Stimulated activated CD8-positive, alpha-beta memory T cell treated with anti-CD3 and anti-CD28 coated beads, Interleukin-7, amount 100 ng/mL, for 4 hours (primary cell): ENCODE results near the gene C9orf72.
A peak's percentile ranks its signal among the peaks of the same experiment; 100 is the strongest.

ENCODE experiments used
- DNase-seq, 2 donors: peaks; one replicate each; pipeline ENCODE4 v3.0.0-alpha.2; 2020; ENCODE audit warnings: low read depth in 2 of 2

The C9orf72 gene

DNA sequence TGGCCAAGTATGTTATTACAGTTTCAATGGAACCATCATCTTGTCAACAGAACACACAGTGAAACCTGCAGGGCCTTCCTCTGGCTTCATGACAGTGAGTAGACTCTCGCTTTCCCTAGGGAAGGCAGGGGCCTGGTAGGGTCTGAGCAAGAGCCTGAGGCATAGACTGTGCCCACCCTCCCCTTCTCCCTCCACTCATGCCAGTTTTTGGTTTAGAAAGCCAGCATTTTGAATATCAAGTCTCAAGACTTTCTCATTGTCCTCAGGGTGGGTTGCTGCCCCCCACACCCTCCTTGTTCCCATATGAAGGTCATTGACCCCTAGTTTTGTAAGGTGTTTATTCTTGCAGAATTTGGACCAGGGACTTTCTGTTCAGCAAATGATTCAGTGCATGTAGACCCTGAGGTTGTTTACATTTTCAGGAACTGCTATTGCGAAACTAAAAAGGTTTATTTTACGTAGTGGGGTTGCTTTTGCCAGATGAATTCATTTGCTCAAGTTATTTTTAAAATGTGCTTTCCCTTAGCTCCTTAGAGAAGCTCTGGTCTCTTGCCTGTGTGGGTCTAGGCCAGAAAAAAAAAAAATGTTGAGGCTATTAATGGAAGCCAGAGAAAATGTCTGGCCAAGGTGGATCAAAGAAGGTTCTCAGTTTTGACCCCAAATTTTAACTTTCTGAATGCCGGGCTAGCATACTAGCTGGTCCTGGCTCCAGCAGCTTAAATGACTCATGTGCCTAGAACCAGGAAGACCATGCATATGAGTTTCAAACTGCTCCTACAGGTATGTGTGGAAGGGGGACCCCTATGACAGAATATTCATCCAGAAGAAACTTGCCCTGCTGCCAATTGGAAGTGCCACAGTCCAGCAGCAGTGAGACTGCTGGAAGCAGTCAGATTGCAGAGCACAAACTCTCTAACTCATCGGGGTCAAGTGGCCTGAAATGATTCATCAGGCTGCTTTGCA, 33.5 kb downstream of the C9orf72 start:
- DNase-seq, result no peak

DNA sequence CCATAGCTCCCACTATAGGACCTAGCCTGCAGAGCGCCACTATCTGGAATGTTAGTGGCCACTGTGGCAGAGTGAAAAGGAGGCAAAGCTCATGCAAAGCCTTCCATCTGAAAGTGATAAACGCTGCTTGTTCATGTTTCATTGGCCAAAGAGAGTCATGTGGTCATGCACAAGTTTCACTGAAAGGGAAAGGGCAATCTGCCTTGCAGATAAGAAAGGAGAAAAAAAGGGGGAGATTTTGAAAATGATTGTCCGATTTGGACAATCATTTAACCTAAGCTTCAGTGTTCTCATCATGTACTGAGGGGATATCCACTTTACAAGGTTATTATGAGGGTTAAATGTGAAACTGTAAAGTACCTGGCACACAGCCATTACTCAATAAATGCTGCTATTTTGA, 34.6 kb downstream of the C9orf72 start:
- DNase-seq, result no peak

DNA sequence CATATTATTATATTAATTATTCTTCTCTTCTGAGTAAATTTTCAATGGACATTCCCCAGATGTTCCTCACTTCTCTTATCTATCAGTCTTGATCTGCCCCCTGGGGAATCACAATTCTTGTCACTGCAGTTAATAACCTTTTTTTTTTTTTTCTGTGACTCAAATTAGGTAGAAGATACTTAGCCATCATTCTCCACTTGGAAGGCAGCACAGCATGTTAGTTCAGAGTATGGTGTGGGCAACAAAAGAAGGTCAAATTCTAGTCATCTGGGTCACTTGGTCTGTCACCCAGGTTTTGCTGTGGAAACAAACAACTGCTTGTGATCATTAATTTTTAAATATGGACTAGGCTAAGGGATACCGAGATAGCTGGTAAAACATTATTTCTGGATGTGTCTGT, 35.5 kb downstream of the C9orf72 start:
- DNase-seq, result no peak

DNA sequence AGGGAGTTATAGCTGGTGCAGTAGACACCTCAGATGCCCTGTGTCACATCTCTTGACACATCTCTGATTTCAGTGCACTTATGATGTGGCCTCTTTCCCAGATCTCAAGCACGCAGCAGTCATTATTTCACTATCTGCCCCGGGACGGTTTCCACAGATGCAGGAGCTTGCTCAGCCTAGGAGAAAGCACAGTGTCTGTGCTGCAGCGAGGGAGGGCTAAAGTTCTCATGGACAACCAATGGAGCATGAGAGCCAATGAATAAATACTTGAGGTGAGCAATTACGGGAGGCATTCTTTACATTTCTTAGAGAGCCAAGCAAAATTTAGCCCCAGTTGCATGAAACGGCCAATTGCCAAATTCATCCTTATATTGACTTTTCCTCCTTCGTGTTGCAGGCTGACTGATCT, 36.2 kb downstream of the C9orf72 start:
- no peak for DNase-seq

DNA sequence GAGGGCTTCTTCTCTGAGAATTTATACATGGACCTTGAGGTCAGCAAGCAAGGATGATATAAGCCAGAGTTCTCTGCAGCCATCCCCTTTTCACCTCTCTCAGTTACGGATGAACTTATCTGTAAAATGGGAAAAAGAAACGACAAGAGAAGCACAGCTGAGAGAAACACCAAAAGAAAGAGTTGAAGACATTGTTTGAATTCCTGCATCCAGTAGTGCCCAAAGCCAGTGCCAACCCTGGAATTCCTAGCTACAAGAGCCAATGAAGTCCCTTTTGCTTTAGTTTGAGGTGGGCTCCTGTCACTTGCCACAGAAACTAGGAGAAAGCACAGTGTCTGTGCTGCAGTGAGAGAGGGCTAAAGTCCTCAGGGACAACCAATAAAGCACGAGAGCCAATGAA, 37.1 kb downstream of the C9orf72 start:
- DNase-seq, result no peak

DNA sequence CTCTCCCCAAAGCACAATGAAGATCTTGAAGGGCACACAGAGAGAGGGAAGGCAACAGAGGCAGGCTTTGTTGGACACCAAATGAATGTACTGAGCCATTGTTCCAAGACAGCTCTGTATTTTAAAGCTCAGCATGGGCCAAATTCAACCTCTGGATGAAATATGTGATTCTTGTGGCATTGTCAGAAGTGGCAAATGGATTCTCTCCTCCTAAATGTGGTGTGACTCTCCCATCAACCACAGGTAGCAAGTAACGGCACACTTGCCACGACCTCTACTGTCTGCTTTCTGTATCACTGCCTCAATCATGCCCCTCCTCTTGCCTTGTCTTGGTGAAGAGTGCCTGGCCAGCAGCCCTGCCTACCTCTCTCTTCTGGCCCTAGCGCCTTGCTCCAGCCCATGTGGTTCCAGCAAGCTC, 37.6 kb downstream of the C9orf72 start:
- no peak for DNase-seq

DNA sequence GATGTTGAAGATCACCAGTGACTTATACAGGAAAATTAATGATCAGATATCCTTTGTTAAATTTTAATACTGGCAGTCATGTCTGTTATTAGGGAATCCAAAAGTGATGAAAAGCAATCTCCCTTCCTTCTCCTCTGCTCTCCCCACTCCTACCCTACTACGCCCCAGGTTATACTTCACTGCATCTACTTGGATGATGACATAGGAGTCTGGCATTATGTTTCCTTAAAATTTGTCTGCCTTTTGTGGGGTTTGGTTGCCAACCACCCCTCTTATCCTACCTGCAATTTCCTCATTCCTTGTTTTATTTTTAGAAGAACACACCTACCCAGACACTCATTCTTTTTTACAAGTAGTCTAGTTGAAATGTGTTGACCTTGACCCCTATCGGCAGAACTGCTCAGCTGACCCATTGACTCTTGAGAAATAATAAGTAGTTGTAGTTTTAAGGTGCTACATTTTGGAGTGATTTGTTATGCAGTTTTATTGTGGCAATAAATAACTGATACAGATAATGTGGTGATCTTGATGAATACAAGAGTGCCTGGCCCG, 38.5 kb downstream of the C9orf72 start:
- no peak for DNase-seq

DNA sequence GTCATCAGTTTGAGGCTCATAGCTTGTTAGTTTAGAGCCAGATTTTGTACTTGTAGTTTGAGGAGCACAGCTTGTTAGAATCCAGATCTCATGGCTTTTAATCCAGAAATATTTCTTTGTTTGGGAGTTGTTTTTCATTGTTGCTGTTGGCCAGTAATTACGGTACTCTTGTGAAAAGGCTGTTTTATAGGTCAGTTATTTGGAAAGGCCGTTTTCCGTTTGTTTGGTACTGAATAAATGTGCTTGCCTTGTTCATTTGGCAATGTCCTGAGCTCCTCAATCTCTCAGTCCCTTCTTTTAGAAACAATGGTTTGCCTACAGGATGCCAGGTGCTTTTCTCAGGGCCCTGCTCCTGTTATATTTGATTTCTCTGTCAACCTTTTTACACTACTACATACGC, 39.1 kb downstream of the C9orf72 start:
- DNase-seq, result no peak

DNA sequence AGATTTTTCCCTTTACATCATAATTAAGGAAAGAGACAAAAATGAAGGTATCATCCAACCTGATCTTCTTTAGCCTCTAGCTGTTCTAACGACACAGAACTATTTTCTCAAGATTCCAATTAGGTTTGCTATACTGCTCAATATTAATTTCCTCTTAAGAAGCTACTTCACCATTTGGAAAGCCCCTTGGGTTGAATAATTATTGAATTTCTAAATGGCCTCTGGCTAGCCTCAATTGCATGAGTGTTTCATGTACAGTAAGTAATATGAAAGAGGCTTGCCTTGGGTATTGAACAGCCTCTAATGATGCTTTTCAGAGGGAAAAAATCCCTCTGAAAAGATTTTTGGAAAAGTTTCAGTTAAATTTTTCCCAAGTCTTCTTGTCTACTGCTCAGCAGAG, 40.0 kb downstream of the C9orf72 start:
- DNase-seq, result no peak

DNA sequence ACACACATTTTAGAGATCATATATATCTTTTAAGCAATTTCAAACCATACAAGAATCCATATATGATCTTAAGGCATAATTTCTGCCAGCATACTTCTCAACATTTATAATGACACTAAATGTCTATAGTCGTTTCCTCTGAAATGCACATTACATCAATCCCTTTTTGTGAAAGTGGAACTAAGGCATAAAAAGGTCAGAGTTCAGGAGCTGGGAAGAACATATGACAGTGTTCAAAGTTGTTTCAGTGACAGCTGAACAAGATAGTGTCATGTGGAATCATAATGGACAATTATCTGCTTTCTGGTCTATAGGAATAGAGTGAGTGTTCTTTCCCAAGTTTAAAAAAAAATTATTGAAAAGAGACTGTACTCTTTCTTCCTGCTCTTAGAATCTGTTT, 41.2 kb downstream of the C9orf72 start:
- DNase-seq, result no peak

DNA sequence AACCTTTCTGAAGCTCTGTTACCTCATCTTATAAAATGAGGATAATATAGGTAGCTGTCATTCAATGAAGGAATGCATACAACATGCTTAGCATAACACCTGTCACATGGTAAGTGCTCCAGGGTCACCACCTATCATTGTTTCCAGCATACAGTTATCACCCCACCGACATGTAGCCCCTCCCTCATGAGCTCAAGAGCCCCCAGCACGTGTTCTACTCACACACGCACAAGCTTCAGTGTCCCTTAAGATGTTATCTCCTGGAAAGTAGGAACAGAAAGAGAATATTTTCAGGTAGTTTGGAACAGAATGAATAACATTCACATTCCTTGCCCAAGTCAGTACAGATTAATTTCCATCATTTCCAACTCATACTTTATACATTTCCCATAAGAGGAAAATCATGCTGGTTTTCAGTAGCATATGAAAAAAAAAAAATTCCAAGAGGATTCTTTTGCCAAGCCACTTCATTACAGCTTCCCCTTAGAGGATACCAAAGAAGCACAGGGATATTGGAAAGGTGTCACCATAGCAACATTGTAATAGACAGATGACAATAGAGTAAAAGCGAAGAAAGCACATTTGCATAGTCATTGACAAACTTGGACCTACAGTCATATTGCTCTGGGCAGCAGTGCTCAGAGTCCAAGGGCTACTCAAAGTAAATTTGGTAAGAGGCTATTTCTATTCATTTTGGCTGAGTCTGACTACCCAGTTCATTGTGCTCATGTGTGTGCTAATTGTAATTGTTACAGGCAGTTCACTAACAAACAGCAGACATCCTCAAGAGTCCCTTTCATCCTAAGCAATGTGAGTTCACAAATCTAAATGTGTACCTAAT, 42.1 kb downstream of the C9orf72 start:
- no peak for DNase-seq

DNA sequence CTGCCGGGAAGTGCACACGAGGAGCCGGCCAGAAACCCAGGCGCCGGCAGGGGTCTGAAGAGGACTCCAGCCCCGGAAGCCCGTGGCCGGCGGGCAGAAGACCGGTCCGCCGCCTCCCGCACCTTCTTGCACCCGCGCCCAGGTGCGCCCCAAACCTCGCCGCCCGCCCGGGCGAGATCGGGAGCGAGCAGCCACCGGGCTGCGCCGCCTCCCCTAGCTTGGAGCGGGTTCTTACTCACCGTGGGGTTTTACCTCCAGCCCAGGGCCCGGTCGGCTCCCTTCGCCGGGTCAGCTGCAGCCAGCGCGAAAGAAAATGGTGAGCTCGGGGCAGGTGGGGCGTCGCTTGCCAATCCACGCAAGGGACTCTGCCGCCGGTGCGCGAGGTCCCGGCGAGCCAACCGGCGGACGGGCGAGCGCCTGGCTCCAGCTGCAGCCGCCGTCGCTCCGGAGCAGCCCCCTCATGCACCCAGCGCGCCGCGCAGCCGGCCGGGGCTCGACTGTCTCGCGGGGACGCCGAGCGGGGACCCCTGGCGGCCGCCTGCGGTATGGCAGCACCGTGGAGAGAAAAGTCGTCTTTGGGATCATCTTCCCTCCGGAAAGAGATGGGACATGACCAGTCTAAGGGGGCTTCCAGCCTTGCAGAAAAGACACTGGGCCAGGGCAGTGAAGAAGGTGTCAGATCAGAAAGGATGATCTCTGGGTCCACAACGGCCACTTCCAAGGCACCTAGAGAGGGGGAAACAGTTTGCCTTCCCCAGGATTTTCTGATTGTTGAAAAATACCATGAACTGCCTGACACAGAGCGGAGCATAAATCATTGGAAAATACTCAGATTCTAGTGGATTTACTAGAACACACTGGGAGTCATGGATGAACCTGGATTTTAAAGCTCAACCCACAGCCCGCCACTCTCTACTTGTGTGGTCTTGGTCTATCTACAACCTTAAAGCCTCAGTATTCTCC, 43.7 kb downstream of the C9orf72 start, which contains the start of gene MOB3B:
TSS of gene MOB3B (minus strand) at position 499 of the 963 bp plus-strand sequence. CDS start 74,264 bp downstream, outside the sequence.
- DNase-seq, result peak; percentile 45 to 70

DNA sequence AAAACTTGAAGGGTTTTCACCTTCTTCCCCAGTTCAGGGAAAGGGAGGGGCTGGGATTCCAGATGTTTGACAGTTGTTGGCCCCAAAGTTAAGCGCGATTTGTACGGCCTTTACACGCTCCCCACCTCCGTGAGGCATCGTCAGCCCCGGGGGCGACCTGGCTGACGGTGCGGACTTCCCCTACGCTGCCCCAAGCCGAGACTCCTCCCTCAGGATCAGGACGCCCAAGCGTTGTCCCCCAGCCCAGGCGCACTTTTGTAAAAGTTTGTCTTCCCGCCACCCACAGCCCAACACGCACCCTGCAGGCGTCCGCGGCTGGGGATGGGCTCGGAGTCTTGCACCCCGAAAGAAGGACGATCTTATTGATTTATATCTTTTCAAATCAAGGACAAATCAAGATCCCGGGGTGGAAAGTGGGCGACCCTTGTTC, 44.4 kb downstream of the C9orf72 start:
- DNase-seq, result peak in 1 of 2 donors; percentile 43

DNA sequence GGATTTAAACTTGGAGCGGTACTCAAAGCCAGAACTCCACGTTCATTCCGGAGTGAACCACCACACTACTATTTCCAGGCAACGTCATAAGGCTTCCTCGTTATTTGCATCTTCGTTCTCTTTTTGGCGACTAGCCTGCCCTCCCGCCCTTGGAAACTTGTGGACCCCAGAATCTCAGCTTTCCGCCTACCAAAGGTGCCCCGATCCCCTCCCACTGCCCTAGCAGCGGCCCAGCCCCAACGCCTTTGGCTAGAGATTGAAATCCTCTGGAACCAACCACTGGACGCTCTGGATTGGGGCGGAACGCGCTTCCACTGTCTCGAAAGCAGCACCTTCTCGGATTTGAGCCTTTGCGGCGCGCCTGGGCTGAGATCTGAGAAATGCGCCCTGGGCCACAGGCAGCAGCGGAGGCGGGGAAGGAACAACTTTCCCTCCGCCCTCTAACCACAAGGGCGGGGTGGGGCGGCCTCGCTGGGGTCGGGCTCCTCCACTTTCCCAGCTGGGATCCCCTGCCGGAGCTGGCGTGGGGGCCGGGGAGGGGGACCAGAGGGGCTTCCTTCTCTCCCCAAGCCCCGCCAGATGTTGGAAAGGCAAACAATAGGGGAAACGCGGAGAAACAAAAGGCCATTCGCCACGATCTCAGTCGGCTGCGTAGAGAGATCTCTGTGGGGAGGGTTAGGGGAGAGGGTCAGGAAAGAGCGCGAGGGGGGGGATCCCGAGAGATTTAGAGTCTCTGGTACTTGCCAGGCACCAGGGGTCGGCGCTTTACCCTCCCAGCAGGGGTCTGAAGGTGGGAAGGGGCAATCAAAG, 45.0 kb downstream of the C9orf72 start:
- peak; percentile 14 to 43 for DNase-seq

DNA sequence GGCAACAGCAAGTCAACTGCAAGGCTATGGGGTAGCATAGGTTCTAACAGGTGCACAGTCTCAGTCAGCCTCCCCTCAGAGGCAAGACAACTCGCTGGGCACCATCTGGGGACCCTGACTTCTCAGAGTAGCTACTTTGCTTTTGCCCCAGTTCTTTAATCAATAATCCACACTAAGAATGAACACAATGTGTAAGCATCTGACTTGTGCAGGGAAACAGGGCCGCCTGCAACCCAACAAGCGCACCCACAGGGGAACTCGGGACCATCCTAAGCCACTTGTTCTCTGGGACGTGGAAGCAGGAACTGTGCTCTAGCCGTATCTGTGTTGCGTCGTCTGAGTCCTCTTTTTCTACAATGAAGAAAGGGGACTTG, 45.6 kb downstream of the C9orf72 start:
- no peak for DNase-seq

DNA sequence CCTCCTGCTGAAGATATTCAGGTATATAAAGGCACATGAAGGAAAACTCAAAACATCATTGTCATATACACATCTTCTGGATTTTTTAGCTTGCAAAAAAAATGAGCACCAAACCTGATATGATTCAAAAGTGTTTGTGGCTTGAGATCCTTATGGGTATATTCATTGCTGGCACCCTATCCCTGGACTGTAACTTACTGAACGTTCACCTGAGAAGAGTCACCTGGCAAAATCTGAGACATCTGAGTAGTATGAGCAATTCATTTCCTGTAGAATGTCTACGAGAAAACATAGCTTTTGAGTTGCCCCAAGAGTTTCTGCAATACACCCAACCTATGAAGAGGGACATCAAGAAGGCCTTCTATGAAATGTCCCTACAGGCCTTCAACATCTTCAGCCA, 49.0 kb downstream of the C9orf72 start, which contains the start of gene IFNK:
TSS of gene IFNK (plus strand) at position 55 of the 400 bp plus-strand sequence. CDS start at position 102, 47 bp downstream.
- no peak for DNase-seq

DNA sequence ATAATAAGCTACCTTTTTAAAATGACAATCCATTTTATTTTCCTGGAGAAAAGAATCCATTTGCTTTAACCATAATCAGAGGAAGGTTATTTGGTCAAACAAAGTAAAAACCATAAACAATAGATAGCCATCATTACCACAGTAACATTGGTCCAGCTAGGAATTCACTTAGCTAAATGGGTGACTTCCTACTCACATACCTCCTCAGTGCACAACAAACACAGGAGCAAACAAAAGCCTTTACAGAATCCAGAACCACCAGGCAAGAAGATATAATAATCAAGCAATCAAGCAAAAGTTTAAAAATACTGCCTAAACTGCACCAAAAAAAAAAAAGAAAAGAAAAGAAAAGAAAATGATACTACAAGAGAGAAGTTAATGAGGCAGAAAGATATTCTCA, 50.1 kb downstream of the C9orf72 start:
- DNase-seq, result no peak

DNA sequence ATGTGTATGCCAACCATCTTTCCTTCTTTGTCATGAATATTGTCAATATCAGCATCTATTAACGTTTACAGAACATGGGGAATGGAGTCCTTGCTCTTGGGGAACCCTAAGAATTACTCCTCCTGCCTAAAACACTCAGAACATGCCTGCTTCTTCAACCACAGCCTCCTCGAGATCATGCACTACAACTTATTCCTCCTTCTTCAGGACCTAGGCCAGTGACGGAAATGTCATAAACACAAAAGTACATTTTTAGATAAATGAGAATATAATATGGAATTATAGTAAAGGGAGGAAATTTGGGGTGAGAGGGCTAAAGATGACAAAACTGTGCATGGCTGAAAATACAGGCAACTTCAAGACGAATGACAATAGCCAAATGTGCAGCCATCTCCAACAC, 52.3 kb downstream of the C9orf72 start:
- no peak for DNase-seq

DNA sequence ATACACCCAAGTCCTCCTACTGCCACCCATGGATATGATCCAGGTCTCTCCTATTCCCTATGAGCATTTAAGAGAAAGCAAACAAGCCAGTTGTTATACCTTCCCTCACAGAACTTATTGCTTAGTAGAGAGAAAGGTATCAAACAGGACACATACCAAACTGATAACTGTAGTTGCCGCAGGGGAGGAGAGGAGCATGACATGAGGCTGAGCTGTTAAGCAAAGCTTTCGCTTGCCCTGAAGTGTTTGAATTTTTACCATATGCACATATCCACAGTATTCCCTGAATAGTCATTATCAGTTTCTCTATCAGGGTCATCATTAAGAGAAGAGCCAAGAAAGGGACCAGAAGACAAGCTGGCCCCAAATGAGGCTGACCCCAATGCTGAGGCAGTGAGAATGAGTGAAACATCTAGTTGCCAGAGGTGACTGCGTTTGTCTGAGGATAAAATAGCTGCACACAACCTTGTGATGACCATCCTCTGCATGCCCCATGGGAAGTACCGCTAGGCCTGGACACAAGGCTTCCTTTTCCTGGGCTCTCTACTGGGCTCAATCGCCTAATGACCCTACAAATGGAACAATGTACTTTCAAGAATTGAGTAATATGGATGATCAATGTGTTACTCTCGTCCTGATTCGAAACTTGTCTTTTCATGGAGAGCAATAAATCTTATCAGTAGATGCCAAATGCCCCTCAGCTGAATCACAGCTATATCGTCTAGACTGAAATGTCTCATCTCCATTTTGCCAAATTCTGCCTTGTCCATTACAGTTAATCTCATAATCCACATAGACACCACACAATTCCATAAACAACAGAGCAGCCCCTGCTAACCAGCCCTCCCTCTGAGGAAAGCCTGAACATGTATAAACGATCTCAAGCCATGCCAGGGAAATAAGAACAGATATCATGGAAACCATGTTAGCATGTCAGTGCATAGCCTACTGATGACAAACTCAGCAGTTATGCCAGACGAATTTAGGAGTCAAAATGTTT, 53.5 kb downstream of the C9orf72 start:
- DNase-seq, result no peak
